A549 (cell line): ENCODE data around the gene SLC16A5. TPM values are rescaled to one million over a fixed set of nuclear protein-coding genes. Genes with fewer than 3 reads are reported as not detected.

Experiments
- ATAC-seq, 2 experiments: fragments of 200-7000 bp in 1 of 2; fragments of >200 bp in 1 of 2; cut with Nextera tagmentation in 1 of 2; cut with Tn5 transposase in 1 of 2; 3 replicates each; pipeline versions ENCODE4 v1.8.0 to v1.9.1; 2018 to 2020; ENCODE audit warnings: mild to moderate bottlenecking in 1 of 2, moderate library complexity in 1 of 2
- CTCF ChIA-PET: fragments of 300-600 bp; sonication (Branson Sonifier 250); formaldehyde crosslinking; extraction: SDS; loops from one replicate; lab custom pipeline; 2021; ENCODE audit warnings: antibody characterized with exemption, inconsistent platforms; lab: Yijun Ruan, JAX
- POLR2A ChIA-PET: fragments of 350-600 bp; formaldehyde crosslinking; extraction: SDS; loops from one replicate; lab custom pipeline; 2021; ENCODE audit warnings: antibody characterized with exemption, inconsistent platforms; lab: Yijun Ruan, JAX
- DNase-seq, 2 experiments: peaks; one replicate each; pipeline versions ENCODE4 v3.0.0 to v3.0.0-alpha.2; 2011 to 2016; ENCODE audit warnings: low read depth in 1 of 2, low spot score in 1 of 2
- FAIRE-seq: peaks from 2 replicates; lab custom pipeline; 2011; peaks lifted over from hg19 to GRCh38; lab: Jason Lieb, UNC
- H3K27ac ChIP-seq, 2 experiments: fragments of >200 bp; sonication (Bioruptor Twin); formaldehyde crosslinking; 3 replicates each; pipeline ENCODE4 v1.5.1; 2016 to 2017
- H3K4me1 ChIP-seq: fragments of >200 bp; sonication (Bioruptor Twin); formaldehyde crosslinking; 3 replicates; pipeline ENCODE4 v1.6.1; 2016
- H3K4me2 ChIP-seq: fragments of >200 bp; sonication (Bioruptor Twin); formaldehyde crosslinking; 3 replicates; pipeline ENCODE4 v1.6.1; 2016
- H3K4me3 ChIP-seq: fragments of >200 bp; sonication (Bioruptor Twin); formaldehyde crosslinking; 3 replicates; pipeline ENCODE4 v1.5.1; 2016
- H3K9me3 ChIP-seq: fragments of >200 bp; sonication (Bioruptor Twin); formaldehyde crosslinking; 3 replicates; pipeline ENCODE4 v1.6.1; 2016
- CBX8 ChIP-seq: fragments of 200-600 bp; sonication (generic); IDR thresholded peaks from 2 replicates; pipeline ENCODE4 v1.6.1; 2016
- CEBPB ChIP-seq, 2 experiments: fragments of >200 bp in 1 of 2; sonication (Bioruptor Twin) in 1 of 2; formaldehyde crosslinking in 1 of 2; IDR thresholded peaks; 2 replicates each; pipeline ENCODE4 v1.6.1; 2012 to 2016
- E2F6 ChIP-seq: IDR thresholded peaks from 2 replicates; pipeline ENCODE4 v1.6.1; 2012; ENCODE audit warnings: low read depth, borderline replicate concordance
- EHF ChIP-seq: fragments of 250-450 bp; sonication (Bioruptor Pico); IDR thresholded peaks from 2 replicates; pipeline ENCODE4 v1.5.0; 2020; ENCODE audit warnings: mild to moderate bottlenecking
- EHMT2 ChIP-seq: fragments of 200-600 bp; sonication (generic); IDR thresholded peaks from 2 replicates; pipeline ENCODE4 v1.6.1; 2016; ENCODE audit warnings: antibody characterized with exemption, low read depth, mild to moderate bottlenecking, moderate library complexity
- ESRRA ChIP-seq: fragments of 150-350 bp; IDR thresholded peaks from 2 replicates; pipeline ENCODE4 v1.6.1; 2014; ENCODE audit warnings: mild to moderate bottlenecking, low read length, borderline replicate concordance
- GATA3 ChIP-seq: IDR thresholded peaks from 2 replicates; pipeline ENCODE4 v1.6.1; 2012; ENCODE audit warnings: borderline replicate concordance
- HDAC2 ChIP-seq: fragments of 200-600 bp; sonication (generic); IDR thresholded peaks from 2 replicates; pipeline ENCODE4 v1.6.1; 2016
- JUNB ChIP-seq: fragments of >200 bp; sonication (Bioruptor Twin); formaldehyde crosslinking; IDR thresholded peaks from 2 replicates; pipeline ENCODE4 v1.6.1; 2016
- KDM1A ChIP-seq: fragments of 200-600 bp; sonication (generic); IDR thresholded peaks from 2 replicates; pipeline ENCODE4 v1.6.1; 2016; ENCODE audit warnings: low read depth, mild to moderate bottlenecking
- MAZ ChIP-seq: fragments of 150-350 bp; IDR thresholded peaks from 2 replicates; pipeline ENCODE4 v1.6.1; 2014; ENCODE audit warnings: antibody characterized with exemption, low read depth, low read length, borderline replicate concordance
- NFE2L2 ChIP-seq: fragments of 150-350 bp; conservative IDR thresholded peaks from 2 replicates; pipeline ENCODE4 v1.6.1; 2014; ENCODE audit warnings: low read length
- POLR2A ChIP-seq: IDR thresholded peaks from 2 replicates; pipeline ENCODE4 v1.6.1; 2012; ENCODE audit warnings: mild to moderate bottlenecking, low read length
- RARB ChIP-seq: fragments of 250-450 bp; sonication (Bioruptor Pico); IDR thresholded peaks from 2 replicates; pipeline ENCODE4 v1.8.0; 2021; ENCODE audit warnings: mild to moderate bottlenecking, moderate library complexity
- RCOR1 ChIP-seq: fragments of 150-350 bp; IDR thresholded peaks from 2 replicates; pipeline ENCODE4 v1.6.1; 2014; ENCODE audit warnings: antibody characterized with exemption, low read length, low read depth
- REST ChIP-seq: fragments of 200-600 bp; sonication (generic); IDR thresholded peaks from 2 replicates; pipeline ENCODE4 v1.6.1; 2016; ENCODE audit warnings: antibody characterized with exemption, mild to moderate bottlenecking, moderate library complexity
- RFX5 ChIP-seq: fragments of 450-650 bp; IDR thresholded peaks from 2 replicates; pipeline ENCODE4 v1.7.1; 2014; ENCODE audit warnings: antibody characterized with exemption, mild to moderate bottlenecking, moderate library complexity
- SMC3 ChIP-seq: fragments of >200 bp; sonication (Bioruptor Twin); formaldehyde crosslinking; IDR thresholded peaks from 3 replicates; pipeline ENCODE4 v1.6.1; 2018; ENCODE audit warnings: inconsistent platforms
- SREBF2 ChIP-seq: fragments of 450-650 bp; IDR thresholded peaks from 2 replicates; pipeline ENCODE4 v1.6.1; 2014; ENCODE audit warnings: mild to moderate bottlenecking, moderate library complexity
- TFCP2L1 ChIP-seq: fragments of 250-450 bp; sonication (Bioruptor Pico); IDR thresholded peaks from 2 replicates; pipeline ENCODE4 v1.5.0; 2021; ENCODE audit warnings: mild to moderate bottlenecking
- TP53 ChIP-seq: fragments of 250-450 bp; sonication (Bioruptor Pico); IDR thresholded peaks from 2 replicates; pipeline ENCODE4 v1.5.0; 2021; ENCODE audit warnings: mild to moderate bottlenecking, moderate library complexity
- ZSCAN20 ChIP-seq: fragments of 250-450 bp; sonication (Bioruptor Pico); IDR thresholded peaks from 2 replicates; pipeline ENCODE4 v1.8.0; 2022; ENCODE audit warnings: mild to moderate bottlenecking, moderate library complexity
- WGBS: methylation state at CpG from one replicate; pipeline ENCODE4 v1.1.6; 2017; ENCODE audit errors: missing lambda C conversion rate; 5-methylcytosine and 5-hydroxymethylcytosine counted together
- polyA plus RNA-seq, 4 experiments: library from polyadenylated mRNA; depleted of rRNA in 3 of 4; stranded (reverse); fragments of >200 nt; fragmentation: RNase III in 1 of 4; extraction: RNeasy Plus Mini Kit Qiagen cat#74134 plus additional on column Dnase treatment in 1 of 4; gene quantifications; 2 replicates in 3 of 4; 3 replicates in 1 of 4; pipeline ENCODE4 v1.2.3, GENCODE V29; 2011 to 2017
- TF ChIP-seq, protein P1 (sequence below): fragments of 150-350 bp; IDR thresholded peaks from 2 replicates; pipeline ENCODE4 v1.6.1; 2014; ENCODE audit warnings: low read depth, mild to moderate bottlenecking, low read length
- TF ChIP-seq, protein P2 (sequence below): fragments of >200 bp; sonication (Bioruptor Twin); formaldehyde crosslinking; IDR thresholded peaks from 2 replicates; pipeline ENCODE4 v1.6.1; 2016
- TF ChIP-seq, protein P3 (sequence below): IDR thresholded peaks from 2 replicates; pipeline ENCODE4 v1.6.1; 2012

The SLC16A5 gene
- polyA plus RNA-seq, 2 of the 4 experiments (the other 2 are of a cell fraction), result 19.0 to 27.2 TPM

DNA sequence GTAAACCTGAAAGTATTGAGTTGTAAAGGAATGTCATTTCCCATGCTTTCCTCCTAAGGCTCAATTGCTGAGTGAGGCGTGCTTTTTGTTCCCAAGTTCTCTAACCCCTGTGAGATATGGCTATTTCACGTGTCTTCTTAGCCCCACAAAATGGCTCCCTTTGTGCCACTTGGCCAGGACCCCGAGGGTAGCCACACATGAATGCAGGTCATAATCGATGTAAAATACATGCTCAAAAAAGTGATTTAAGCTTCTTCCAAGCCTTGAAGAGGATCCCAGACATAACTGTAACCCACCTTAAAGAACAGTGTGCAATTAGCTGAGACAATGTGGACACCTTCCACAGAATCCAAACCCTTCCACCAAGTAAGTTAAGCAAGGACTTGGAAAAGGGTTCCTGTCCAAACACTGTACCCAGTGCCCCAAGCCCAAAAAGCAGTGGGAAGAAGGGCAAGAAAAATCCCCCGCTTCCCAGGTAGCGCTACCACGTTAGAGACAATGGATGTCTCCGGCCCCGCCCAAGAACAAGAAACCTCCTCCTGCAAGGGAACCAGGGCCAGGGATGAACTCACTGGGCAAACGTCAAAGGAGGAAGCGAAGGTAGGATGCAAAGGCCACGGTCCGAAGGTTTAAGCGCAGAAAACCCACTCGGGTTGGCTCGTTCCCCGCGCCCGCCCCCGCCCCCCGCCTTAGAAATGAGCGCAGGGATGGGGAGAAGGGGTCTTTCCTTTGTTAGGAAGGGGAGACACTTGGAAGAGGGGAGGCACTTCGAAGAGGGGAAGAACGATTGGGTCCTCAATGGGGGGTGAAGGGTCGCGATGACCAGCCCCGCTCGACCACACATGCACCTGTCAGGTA, 65.4 kb downstream of the SLC16A5 start (continued):
- TF ChIP-seq RFX5, result no peak
- no peak for TF ChIP-seq ZSCAN20 (CRISPR knock-in tag)
- no peak for TF ChIP-seq EHMT2
- TF ChIP-seq RCOR1, result no peak
- TF ChIP-seq, protein P1, sequence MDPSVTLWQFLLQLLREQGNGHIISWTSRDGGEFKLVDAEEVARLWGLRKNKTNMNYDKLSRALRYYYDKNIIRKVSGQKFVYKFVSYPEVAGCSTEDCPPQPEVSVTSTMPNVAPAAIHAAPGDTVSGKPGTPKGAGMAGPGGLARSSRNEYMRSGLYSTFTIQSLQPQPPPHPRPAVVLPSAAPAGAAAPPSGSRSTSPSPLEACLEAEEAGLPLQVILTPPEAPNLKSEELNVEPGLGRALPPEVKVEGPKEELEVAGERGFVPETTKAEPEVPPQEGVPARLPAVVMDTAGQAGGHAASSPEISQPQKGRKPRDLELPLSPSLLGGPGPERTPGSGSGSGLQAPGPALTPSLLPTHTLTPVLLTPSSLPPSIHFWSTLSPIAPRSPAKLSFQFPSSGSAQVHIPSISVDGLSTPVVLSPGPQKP, result no peak
- no peak for TF ChIP-seq SMC3
- TF ChIP-seq, protein P2, sequence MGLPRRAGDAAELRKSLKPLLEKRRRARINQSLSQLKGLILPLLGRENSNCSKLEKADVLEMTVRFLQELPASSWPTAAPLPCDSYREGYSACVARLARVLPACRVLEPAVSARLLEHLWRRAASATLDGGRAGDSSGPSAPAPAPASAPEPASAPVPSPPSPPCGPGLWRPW, result no peak
- TF ChIP-seq CEBPB (IDR thresholded peaks at IDR 0.05), result no peak
- TF ChIP-seq RARB, result no peak
- TF ChIP-seq, all 56 proteins: peak for 9

- H3K4me2 ChIP-seq, result peak overlapping the region; percentile 89
- ATAC-seq (peak; percentile 5 to 49), FAIRE-seq (no peak), DNase-seq (peak in 1 of 2 experiments; percentile 35)
- H3K4me1 ChIP-seq, result peaks cover 54% of the 10 kb centered on the region
- peak overlapping the region; percentile 78 for H3K4me3 ChIP-seq
- TF ChIP-seq HDAC2 (no peak), EHF (0 out of 2 replicates have a peak, but pooled peaks have one; percentile 7), GATA3 (0 out of 2 replicates have a peak, but pooled peaks have one; percentile 2)
- TF ChIP-seq, protein P3, sequence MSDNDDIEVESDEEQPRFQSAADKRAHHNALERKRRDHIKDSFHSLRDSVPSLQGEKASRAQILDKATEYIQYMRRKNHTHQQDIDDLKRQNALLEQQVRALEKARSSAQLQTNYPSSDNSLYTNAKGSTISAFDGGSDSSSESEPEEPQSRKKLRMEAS, result peak; percentile 68; the same call in 1 of the 2 replicates
- 2% methylated on average over 21 of the region's 35 CpGs for WGBS
- ChIA-PET POLR2A (interaction anchor here (1.0 to 2.3 kb wide), 11 partner anchors 9 to 121 kb away, joined by 3 to 21 read pairs (median 9); partner anchors contain the start of genes NT5C and SLC16A5), CTCF (interaction anchor here (1.0 to 3.1 kb wide), 4 partner anchors 10 to 192 kb away, joined by 3 to 14 read pairs (median 7); partner anchors contain the start of gene NT5C)
- no peaks in the 10 kb centered on the region for H3K9me3 ChIP-seq
- peak overlapping the region; percentile 85 to 95 for H3K27ac ChIP-seq
Measured at GRCh38 chr17:75153780-75154194, 66.0 kb downstream of the SLC16A5 start.

DNA sequence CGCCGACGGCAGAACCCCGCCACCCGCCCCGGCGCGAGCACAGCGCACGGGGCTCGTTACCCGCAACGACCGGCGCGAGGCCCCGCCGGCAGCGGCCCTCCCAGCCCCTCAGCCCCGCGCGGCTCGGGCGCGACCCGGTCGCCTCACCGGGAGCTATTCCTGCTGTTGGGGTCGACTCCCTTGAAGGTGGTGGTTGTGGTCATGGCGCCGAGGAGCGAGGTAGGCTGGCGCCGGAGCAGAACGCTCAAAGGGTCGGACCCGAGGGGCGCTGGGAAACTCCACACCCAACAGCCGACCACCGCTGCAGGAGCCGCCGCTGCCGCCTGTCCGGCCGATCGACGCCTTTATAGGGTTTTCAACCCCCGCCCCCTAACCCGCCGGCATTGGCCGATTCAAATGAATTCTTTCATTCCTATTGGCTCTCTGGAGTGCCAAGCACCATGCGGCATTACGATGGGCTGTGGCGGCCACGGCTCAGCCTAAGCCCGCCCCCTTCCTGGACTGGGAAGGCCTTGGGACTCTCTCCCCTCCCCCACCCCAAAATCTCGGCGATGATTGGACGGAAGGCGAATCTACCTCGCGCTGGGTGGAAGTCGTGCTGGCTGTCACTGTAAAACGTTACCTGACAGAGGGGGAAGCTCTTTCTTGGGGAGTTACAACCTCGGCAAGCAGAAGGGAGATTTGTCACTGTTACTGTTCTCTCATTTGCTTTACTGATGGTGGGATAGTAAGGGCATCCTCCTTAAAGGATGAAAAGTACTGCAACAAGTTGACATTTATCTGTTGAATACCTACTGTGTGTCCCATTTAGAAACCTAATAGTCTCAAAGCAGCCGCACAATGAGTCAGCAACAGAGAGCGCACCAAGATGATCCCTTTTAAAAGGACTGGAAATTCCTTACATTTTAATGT, 66.7 kb downstream of the SLC16A5 start, which contains the start of gene JPT1:
Gene JPT1 (minus strand): TSS at position 318 of the 912 bp plus-strand sequence. CDS start 115 bp downstream, at position 203.
- CTCF ChIA-PET, result interaction anchor here (0.6 to 3.1 kb wide), 8 partner anchors 10 to 193 kb away, joined by 3 to 14 read pairs (median 4); partner anchors contain the start of gene NT5C
- 3% methylated on average over 33 of the region's 67 CpGs for WGBS
- ATAC-seq (peak; percentile 85 to 94), FAIRE-seq (peak; percentile 59), DNase-seq (peak; percentile 99 to 100)
- H3K4me3 ChIP-seq, result peak within 1 kb of the TSS; percentile 78
- POLR2A ChIA-PET, result interaction anchor here (0.7 to 2.3 kb wide), 22 partner anchors 9 to 136 kb away, joined by 3 to 21 read pairs (median 4); partner anchors contain the start of genes NT5C, NUP85, SLC16A5 and SUMO2
- peak within 1 kb of the TSS; percentile 85 to 95 for H3K27ac ChIP-seq
- peaks cover 54% of the 10 kb centered on the region for H3K4me1 ChIP-seq
- H3K4me2 ChIP-seq, result peak within 1 kb of the TSS; percentile 89
- no peaks in the 10 kb centered on the region for H3K9me3 ChIP-seq
- no peak for TF ChIP-seq SREBF2
- TF ChIP-seq REST, result peak; percentile 39; the same call in 1 of the 2 replicates
- peak; percentile 93 for TF ChIP-seq TP53 (CRISPR knock-in tag)
- no peak for TF ChIP-seq CBX8
- TF ChIP-seq GATA3, result peak; percentile 30; the same call in 1 of the 2 replicates
- TF ChIP-seq NFE2L2, result 0 out of 2 replicates have a peak, but pooled peaks have one; percentile 8
- no peak for TF ChIP-seq EHMT2
- peak; percentile 70; the same call in 1 of the 2 replicates for TF ChIP-seq E2F6
- TF ChIP-seq ESRRA, result 0 out of 2 replicates have a peak, but pooled peaks have one; percentile 14
- no peak for TF ChIP-seq RCOR1
- 0 out of 2 replicates have a peak, but pooled peaks have one; percentile 41 for TF ChIP-seq MAZ
- TF ChIP-seq TFCP2L1, result peak; percentile 90
- no peak for TF ChIP-seq KDM1A
- 0 out of 2 replicates have a peak, but pooled peaks have one; percentile 54 for TF ChIP-seq RARB
- peak; percentile 100 for TF ChIP-seq POLR2A
- TF ChIP-seq JUNB, result no peak
- TF ChIP-seq, protein P3, result peak; percentile 88
